Activated gamma-delta T cell treated with Interleukin-2 at 50 U/mL for 16 hours (primary cell): Measurements from ENCODE around the gene SUN1.
A peak's percentile ranks its signal among the peaks of the same experiment; 100 is the strongest.

Source experiments
- DNase-seq: peaks from one replicate; pipeline ENCODE4 v3.0.0-alpha.2; 2020

The SUN1 gene

DNA sequence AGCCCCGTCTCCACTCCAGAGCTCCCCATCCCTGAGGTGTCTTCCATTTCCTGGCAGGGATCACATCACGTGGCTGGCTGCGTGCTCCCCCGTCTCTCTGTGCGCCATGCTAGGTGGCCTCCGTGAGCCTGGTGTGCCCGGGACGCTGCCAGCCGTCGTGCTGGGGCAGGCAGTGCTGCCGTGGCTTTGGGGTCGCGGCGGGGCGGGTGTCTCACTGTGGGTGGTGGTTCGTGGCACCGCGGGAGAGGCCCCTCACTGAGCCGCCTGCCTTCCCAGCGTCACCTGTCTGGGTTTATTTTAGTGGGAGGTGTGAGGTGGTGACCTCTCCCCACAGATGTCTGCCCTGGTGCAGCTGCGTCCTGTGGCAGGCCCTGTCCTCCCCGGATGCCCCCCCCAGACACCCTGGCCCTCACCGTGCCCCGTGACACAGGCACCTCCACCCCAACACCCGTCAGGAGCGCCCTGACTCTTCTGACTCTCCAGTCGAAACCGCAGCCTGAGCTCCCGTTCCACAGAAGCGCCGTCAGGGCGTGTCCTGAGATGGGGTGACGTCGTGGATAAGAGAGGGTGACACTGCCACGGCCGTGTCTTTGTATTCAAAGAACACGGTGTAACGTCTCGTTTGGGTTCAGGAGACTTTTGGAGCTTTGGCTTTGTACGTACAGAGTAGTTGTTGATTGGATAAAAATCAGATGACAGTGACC, 62.0 kb downstream of the SUN1 start:
- no peak for DNase-seq

GRCh38 chr7:894927-895450, 62.7 kb downstream of the SUN1 start:
- DNase-seq = no peak

- no peak for DNase-seq
Measured at GRCh38 chr7:895451-896052, 63.3 kb downstream of the SUN1 start.

DNA sequence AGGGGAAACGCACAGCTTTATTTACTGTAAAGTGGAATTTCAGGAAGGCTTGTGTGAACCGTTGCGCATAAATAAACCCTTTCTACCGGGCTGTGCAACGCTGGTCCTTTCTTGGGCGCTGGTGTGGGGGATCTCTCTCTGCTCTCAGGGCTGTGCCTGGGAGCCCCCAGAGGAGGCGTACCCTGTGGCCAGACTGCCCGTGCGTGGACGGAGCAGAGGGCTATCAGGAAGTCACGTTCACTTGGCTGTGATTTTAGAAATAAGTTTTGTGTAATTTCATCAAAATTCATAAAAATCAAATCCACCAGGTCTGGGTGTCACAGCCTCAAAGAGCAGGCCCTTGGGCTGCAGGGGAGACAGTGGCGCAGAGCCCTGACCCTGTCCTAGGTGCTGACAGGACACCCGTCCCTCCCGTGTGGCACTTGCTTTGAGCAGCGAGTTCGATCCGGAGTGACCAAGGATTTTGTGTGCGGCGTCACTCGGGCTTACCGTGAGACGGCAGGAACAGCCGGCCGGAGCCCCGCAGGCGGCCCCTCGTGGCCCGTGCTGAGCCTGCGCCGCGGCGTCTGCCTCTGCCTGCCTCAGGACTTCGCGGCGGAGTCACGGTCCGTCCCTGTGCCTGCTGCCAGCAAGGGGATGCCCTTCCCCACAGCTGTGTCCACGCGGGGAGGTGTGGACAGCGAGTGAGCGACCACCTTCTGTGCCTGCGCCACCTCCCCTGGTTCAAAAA, 64.2 kb downstream of the SUN1 start:
- DNase-seq = no peak

DNA sequence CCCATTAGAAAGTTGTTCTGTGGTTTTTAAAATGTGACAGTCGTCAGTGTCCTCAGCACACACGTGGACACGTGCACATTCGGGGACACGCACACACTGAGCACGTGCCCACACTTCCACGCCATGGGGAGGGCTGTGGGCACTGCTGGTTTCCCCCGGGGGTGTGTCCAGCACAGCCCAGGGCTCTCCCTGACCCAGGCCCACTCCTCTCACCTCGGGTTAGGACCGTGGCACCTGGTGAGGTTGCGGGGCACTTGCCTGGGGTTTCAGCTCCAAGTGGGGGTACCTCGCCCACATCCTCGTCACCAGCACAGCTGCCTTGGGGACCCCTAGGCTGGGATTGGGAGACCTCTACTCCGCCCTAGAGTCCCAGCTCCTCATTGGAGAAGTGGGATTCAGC, 64.8 kb downstream of the SUN1 start:
- DNase-seq = no peak

GRCh38 chr7:897771-898376, 65.6 kb downstream of the SUN1 start:
- DNase-seq = no peak

- DNase-seq = no peak
Measured at GRCh38 chr7:898460-898854, 66.2 kb downstream of the SUN1 start.

DNA sequence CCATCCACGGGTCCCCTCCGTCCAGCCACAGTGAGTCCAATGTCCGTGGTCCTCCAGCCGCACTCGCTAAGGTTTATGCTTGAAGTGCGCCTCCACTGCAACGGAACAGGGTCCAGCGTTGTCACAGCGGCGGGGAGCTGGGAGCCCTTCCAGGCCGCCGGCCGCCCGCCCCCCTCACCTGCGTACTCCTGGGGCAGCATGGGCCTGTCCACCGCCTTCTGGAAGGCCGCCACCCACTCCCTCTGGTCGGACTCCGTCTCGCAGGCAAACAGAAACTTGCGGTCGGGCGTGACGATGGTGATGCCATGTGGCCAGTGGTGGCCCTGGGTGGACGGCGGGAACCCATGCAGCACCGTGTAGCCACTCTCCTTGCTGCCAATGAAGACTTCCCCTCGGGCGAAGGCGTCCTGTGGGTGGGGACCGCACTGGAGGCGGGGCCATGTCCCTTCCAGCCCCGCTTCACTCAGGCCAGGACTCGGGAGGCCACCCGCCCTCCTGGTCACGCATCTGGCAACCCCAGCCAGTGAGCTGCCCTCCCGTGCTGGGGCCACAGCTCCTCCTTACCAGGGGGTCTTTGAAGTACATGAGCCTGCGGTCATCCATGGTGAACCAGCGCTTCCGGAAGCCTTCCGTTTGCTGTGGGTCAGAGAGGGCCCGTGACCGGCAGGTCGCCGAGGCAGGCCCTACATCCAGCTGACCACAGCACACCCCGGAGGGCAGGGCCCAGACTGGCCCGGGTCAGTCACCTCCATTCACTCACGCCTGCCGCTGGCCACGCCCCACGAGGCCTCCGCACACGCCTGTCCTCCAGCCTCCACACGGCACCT, 66.8 kb downstream of the SUN1 start:
- DNase-seq = no peak

- no peak for DNase-seq
Measured at GRCh38 chr7:899806-900205, 67.5 kb downstream of the SUN1 start.

DNA sequence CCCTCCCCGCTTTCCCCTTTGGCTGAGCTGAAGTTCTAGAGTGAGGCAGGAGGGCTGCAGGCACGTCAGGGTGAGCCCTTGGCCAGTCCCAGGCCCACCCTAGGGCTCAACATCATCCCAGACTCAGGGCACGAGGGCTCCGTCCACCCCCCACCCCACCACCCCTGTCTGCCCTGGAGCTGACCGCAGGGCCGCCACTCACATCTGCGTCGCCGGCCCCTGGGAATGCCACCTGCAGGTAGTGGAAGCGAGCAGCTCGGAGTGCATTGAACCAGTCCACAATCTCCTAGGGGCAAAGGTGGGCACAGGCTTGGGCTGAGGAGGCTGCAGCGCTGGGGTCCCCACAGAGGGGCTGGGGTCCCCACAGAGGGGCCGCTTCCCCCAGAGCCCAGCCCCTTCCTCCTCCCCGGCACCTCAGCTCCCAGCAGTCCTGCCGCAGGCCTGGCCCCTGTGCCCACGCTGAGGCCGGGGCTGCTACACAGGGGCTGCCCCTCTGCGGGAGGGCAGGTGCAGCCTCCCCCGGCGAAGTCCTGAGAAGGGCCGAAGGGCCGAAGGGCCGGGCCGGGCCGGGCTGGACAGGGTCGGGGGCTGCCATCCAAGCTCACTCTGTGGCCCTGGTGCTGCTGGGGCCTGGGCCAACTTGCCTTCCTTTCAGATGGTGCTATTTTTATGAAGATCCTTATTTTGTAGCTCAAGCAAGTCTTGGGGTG, 68.2 kb downstream of the SUN1 start:
- DNase-seq = no peak

GRCh38 chr7:901041-901387, 68.7 kb downstream of the SUN1 start:
- no peak for DNase-seq

DNA sequence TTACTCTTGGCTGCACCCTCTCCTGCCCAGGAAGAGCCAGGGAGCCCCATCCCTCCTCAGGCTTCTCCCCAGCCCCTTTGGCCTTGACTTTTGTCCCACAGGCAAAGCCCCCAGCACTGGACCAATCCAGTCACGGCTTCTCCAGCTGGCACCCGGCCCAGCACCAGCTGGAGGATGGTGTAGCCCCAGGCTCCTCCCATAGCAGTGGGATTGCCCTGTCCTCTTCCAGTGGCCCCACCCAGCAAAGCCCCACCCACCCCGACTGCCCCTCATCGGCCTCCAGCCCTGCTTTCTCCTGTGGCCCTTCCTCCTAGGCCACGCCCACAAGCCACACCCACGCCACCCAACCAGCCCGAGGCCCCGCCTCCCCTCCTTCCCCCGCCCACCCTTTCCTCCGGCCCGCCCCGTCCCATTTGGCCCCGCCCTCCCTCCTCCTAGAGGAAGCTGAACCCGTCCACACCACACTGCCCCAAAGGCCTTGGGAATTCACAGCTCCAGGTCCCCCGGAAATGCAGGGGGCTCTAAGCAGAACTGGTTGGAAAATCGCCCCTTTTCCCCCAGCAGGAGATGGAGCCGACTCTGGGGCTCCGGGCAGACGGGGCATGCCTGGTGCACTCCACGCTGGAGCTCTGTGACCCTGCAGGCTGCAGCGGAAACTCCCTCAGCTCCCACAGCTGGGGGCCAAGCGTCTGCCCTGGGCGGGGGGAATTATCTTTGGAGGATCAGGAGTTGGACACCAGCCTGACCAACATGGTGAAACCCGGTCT, 69.3 kb downstream of the SUN1 start:
- no peak for DNase-seq

DNA sequence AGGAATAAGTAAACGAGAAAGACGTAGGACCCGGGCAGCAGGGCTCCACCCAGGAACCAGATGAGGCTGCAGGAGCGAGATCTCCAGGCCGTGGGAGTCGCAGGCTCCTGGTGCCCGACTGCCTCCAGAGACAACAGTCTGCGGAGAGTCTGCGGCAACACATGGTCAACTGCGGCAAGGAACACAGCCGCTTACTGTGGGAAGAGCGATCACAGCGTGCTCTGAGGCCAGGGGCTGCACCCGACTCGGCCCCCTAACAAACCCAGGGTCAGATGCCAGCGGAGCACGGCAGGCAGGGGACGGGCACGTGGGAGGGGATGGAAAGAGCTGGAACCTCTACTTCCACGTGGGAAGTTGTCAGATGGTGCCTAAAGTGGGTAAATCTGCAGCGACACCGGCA, 70.7 kb downstream of the SUN1 start:
- no peak for DNase-seq

DNA sequence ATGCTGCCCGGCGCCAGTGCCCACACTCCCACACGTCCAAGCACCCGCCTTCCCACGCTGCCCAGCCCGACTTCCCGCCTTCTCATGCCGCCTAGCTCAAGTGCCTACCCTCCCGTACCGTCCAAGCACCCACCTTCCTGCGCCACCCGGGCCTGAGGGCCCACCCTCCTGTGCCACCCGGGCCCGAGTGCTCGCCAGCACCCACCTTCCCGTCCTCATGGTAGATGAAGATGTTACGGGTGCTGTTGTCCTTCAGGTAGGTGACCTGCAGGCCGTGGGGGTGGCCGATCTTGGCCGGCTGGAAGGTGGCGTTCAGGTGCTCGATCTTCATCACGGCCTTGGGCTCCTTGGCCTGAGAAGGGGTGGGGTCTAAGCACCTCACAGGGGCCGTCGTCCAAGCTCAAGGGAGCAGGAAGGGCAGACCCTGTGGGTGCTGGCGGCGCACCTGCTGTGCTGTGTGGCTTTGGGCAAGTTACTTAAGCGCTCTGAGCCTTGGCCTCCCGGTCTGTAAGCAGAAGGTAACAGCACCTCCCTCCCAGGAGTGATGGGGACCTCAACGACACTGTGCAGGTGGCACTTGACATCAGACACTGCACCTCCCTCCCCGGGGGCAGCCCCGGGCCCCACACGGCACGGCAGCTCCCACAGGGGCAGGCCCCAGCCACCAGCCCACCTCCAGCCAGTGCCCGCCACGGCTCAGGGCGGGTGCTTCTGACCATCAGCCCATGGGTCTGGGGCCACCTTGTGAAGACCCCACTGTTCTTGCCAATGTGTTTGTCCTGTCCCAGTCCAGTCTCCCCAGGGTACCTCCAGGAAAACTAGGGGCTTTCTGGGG, 71.9 kb downstream of the SUN1 start:
- DNase-seq = no peak

- DNase-seq = no peak
Measured at GRCh38 chr7:904847-905246, 72.6 kb downstream of the SUN1 start.

- DNase-seq = no peak
Measured at GRCh38 chr7:906776-907157, 74.5 kb downstream of the SUN1 start.

DNA sequence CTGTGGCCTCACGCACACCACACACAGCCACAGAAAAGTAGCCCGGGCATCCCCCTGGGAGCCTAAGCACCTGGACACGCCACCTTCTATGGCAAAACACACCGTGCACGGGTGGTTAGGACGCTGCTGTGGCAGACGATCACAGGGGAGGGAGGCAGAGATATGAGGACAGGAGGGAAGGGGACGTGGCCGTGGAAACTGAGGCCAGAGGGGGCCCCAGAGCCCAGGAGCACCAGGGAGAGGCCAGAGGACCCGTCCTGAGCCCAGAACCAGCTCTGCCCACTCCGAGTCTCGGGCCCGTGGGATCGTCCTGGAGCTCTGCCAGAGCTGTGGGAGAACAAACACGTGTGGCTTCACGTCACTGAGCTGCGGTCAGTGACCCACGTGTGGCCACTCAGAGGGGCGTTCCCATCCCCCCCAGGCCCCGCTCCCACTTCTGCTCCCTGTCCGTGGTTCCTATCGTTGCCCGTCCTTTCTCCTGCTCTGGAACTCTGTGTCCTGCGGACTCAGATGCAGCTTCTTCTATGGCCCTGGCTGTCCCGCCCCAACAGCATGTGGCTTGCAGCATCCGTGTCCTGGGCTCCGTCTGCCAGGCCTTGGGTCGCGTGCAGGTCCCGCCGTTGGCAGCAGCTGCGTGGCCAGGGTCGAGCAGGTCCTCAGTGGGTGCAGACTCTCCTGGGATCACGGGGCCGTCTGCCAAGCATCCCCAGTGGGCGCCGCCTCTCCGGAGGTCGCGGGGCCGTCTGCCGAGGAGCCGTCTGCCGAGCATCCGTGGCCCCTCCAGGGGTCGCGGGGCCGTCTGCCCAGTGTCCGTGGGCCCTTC, 75.1 kb downstream of the SUN1 start:
- no peak for DNase-seq

GRCh38 chr7:908159-908581, 75.9 kb downstream of the SUN1 start:
- no peak for DNase-seq

DNA sequence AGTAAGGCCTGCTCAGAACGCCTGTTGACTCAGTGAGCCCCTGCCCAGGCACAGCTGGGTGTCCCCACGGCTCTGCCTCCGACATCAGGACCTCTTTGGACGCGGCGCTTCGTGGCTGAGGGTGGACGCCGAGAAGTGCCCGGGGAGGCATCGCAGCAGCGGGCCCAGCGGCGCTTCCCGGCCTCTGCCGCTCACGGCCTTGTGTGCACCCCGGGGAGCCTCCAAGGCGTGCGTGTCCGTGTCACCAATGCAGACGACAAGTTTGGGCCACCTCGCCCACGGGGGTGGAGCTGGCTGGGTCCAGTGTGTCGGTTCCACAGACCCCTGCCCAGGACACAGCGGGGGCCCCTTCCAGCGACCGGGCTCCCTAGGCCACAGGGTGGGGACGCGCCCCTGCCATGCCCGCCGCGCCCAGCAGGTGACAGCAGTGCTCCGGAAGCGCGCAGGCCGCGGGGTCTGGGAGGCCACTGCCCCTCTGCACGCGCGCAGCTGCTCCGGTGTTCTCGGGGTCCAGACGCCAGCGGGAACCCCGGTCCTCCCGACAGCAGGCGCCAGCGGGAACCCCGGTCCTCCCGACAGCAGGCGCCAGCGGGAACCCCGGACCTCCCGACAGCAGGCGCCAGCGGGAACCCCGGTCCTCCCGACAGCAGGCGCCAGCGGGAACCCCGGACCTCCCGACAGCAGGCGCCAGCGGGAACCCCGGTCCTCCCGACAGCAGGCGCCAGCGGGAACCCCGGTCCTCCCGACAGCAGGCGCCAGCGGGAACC, 76.5 kb downstream of the SUN1 start:
- DNase-seq = peak; percentile 70
